MG63 (cell line): ENCODE measurements around the gene ADAT3. TPM values are rescaled to one million over a fixed set of nuclear protein-coding genes. Genes with fewer than 3 reads are reported as not detected.
"Not testable (repeated sequence)": the region's sequence is repeated elsewhere in the genome, so short reads cannot be mapped to it uniquely, and the experiment has no call there.

Experiments
- DNase-seq: peaks from one replicate; pipeline ENCODE4 v3.0.0-alpha.2; 2020
- H3K27me3 ChIP-seq: fragments of 250-450 bp; sonication (Bioruptor Pico); 2 replicates; pipeline ENCODE4 v1.5.1; 2020; ENCODE audit warnings: mild to moderate bottlenecking, moderate library complexity
- H3K36me3 ChIP-seq: fragments of 250-450 bp; sonication (Bioruptor Pico); 2 replicates; pipeline ENCODE4 v1.5.1; 2020; ENCODE audit warnings: mild to moderate bottlenecking, moderate library complexity
- H3K4me3 ChIP-seq: fragments of 250-450 bp; sonication (Bioruptor Pico); 2 replicates; pipeline ENCODE4 v1.5.1; 2020; ENCODE audit warnings: mild to moderate bottlenecking, moderate library complexity
- H3K9me3 ChIP-seq: fragments of 250-450 bp; sonication (Bioruptor Pico); 2 replicates; pipeline ENCODE4 v1.5.1; 2020; ENCODE audit warnings: mild to moderate bottlenecking, moderate library complexity
- total RNA-seq: library from RNA; depleted of rRNA; stranded (reverse); fragments of >200 nt; shearing (Covaris generic); gene quantifications from 2 replicates; pipeline ENCODE4 v1.2.3, GENCODE V29; 2014; ENCODE audit warnings: low replicate concordance

The ADAT3 gene
- total RNA-seq, 1 experiment from 2014 or later = 3.6 TPM

GRCh38 chr19:1863638-1864479 is 41.3 kb upstream of the ADAT3 start:
- Histone ChIP-seq H3K4me3 (peak overlapping the region; percentile 84), H3K36me3 (no peaks in the 10 kb centered on the region; the same call in none of the 2 replicates), H3K27me3 (no peaks in the 10 kb centered on the region), H3K9me3 (no peaks in the 10 kb centered on the region)
- DNase-seq = peak; percentile 88

GRCh38 chr19:1864480-1865171 is 40.6 kb upstream of the ADAT3 start:
- Histone ChIP-seq H3K4me3 (peak overlapping the region; percentile 84), H3K27me3 (no peaks in the 10 kb centered on the region), H3K36me3 (no peaks in the 10 kb centered on the region; the same call in none of the 2 replicates), H3K9me3 (no peaks in the 10 kb centered on the region)
- DNase-seq = peak; percentile 79

GRCh38 chr19:1865172-1866010 is 39.8 kb upstream of the ADAT3 start:
- Histone ChIP-seq H3K4me3 (peak overlapping the region; percentile 84), H3K9me3 (no peaks in the 10 kb centered on the region), H3K27me3 (no peaks in the 10 kb centered on the region), H3K36me3 (no peaks in the 10 kb centered on the region; the same call in 1 of the 2 replicates)
- DNase-seq = no peak

DNA sequence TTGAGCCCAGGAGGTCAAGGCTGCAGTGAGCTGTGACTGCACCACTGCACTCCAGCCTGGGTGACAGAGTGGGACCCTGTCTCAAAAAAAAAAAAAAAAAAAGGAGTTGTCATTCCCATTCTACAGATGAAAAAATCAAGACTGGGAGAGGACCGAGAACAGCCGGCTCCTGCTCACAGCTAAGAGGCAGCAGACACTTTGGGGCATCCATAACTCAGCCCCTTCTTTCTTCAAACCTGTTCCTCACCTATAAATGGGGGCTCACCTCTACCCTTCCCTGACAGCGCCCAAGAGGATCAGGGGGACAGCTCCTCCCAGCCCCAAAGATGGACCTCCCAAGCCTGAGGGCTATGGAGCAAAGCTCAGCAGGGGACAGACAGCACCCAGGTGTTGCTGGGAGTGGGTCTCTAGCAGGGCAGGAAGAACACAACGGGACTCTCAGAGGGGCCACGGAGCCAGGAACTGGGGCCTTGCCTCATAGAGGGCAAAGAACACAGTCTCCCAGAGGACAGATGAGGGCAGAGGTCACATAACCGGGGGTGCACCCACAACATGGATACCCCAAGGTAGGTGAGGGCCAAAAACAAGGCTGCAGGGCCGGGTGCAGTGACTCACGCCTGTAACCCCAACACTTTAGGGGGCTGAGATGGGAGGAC is 38.4 kb upstream of the ADAT3 start:
- H3K27me3 ChIP-seq = no peaks in the 10 kb centered on the region
- H3K36me3 ChIP-seq = no peaks in the 10 kb centered on the region; the same call in 1 of the 2 replicates
- no peaks in the 10 kb centered on the region for H3K9me3 ChIP-seq
- DNase-seq = no peak
- H3K4me3 ChIP-seq = no peak overlapping the region

DNA sequence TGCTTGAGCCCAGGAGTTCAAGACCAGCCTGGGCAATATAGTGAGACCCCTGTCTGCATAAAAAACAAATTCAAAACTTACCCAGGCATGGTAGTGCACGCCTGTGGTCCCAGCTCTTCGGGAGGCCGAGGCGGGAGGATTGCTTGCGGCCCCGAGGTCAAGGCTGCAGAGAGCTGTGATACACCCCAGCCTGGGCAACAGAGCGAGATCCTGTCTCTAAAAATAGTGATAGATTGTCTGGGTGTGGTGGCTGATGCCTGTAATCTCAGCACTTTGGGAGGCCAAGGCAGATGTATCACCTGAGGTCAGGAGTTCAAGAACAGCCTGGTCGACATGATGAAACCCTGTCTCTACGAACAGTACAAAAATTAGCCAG is 37.9 kb upstream of the ADAT3 start:
- DNase-seq = no peak
- Histone ChIP-seq H3K4me3 (no peak overlapping the region), H3K9me3 (no peaks in the 10 kb centered on the region), H3K36me3 (no peaks in the 10 kb centered on the region), H3K27me3 (no peaks in the 10 kb centered on the region)

GRCh38 chr19:1868971-1869370 is 36.2 kb upstream of the ADAT3 start:
- Histone ChIP-seq H3K36me3 (peaks cover 5% of the 10 kb centered on the region; the same call in 1 of the 2 replicates), H3K27me3 (no peaks in the 10 kb centered on the region), H3K4me3 (no peak overlapping the region), H3K9me3 (no peaks in the 10 kb centered on the region)
- no peak for DNase-seq

GRCh38 chr19:1871140-1871597 is 34.0 kb upstream of the ADAT3 start:
- no peak for DNase-seq
- H3K27me3 ChIP-seq = no peaks in the 10 kb centered on the region
- H3K36me3 ChIP-seq = peaks cover 5% of the 10 kb centered on the region; the same call in 1 of the 2 replicates
- H3K4me3 ChIP-seq = no peak overlapping the region
- H3K9me3 ChIP-seq = no peaks in the 10 kb centered on the region

GRCh38 chr19:1871630-1872029 is 33.6 kb upstream of the ADAT3 start:
- Histone ChIP-seq H3K36me3 (peaks cover 5% of the 10 kb centered on the region; the same call in 1 of the 2 replicates), H3K4me3 (no peak overlapping the region), H3K9me3 (no peaks in the 10 kb centered on the region), H3K27me3 (no peaks in the 10 kb centered on the region)
- DNase-seq = no peak

- DNase-seq = no peak
- Histone ChIP-seq H3K27me3 (no peaks in the 10 kb centered on the region), H3K9me3 (no peaks in the 10 kb centered on the region), H3K36me3 (peaks cover 5% of the 10 kb centered on the region; the same call in 1 of the 2 replicates), H3K4me3 (no peak overlapping the region)
These were observed 32.2 kb upstream of the ADAT3 start for GRCh38 chr19:1872807-1873523.

GRCh38 chr19:1873524-1874473 is 31.4 kb upstream of the ADAT3 start:
- peak overlapping the region; percentile 90 for H3K4me3 ChIP-seq
- no peak for DNase-seq
- H3K9me3 ChIP-seq = no peaks in the 10 kb centered on the region
- H3K27me3 ChIP-seq = no peaks in the 10 kb centered on the region
- H3K36me3 ChIP-seq = peaks cover 5% of the 10 kb centered on the region; the same call in 1 of the 2 replicates

DNA sequence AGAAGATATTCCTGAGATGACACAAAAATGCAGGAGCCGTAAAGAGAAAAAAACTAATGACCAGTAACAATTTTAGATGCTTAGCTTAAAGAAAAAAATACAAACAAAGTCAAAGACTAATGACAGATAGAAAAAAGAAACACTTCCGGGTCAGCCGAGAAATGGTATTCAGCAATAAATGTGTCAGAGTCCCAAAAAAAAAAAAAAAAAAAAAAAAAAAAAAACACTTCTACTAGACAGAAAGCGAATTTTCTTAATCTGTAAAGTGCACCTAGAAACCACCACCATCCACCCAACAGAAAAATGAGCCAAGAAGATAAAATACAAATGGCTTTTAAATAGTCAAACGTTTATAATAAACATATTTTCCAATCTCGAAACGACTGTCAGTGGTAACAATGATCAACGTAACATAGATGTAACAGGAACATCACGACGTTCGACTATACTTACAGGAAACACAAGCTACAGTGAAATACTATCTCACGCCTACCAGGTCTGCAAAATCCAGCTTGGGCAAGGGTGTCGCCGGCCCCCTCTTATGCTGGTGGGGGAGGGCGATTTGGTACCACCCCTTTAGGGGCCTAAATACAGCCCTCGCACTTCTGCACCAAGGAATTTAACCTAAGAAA is 30.5 kb upstream of the ADAT3 start:
- Histone ChIP-seq H3K9me3 (no peaks in the 10 kb centered on the region), H3K27me3 (no peaks in the 10 kb centered on the region), H3K36me3 (peaks cover 5% of the 10 kb centered on the region; the same call in 1 of the 2 replicates), H3K4me3 (peak overlapping the region; percentile 90)
- no peak for DNase-seq

GRCh38 chr19:1875265-1875645 is 29.9 kb upstream of the ADAT3 start:
- peak overlapping the region; percentile 90 for H3K4me3 ChIP-seq
- not testable (repeated sequence) for DNase-seq, H3K27me3 ChIP-seq, H3K9me3 ChIP-seq, H3K36me3 ChIP-seq

GRCh38 chr19:1875646-1876495 is 29.3 kb upstream of the ADAT3 start:
- Histone ChIP-seq H3K27me3 (no peaks in the 10 kb centered on the region), H3K9me3 (no peaks in the 10 kb centered on the region), H3K4me3 (peak overlapping the region; percentile 90), H3K36me3 (peaks cover 5% of the 10 kb centered on the region; the same call in 1 of the 2 replicates)
- peak; percentile 84 for DNase-seq
